Prostate gland (tissue), 2 donors: Measurements from ENCODE around the gene CHRND. TPM values are rescaled to one million over a fixed set of nuclear protein-coding genes. Genes with fewer than 3 reads are reported as not detected.
A peak's percentile ranks its signal among the peaks of the same experiment; 100 is the strongest.

Source experiments
- DNase-seq: peaks from one replicate; pipeline ENCODE4 v3.0.0-alpha.2; 2019; ENCODE audit warnings: low spot score
- H3K27ac ChIP-seq, 2 donors: fragments of 200-600 bp; sonication (generic); 2 replicates each; pipeline ENCODE4 v1.5.1; 2017 to 2019
- H3K27me3 ChIP-seq: fragments of 200-600 bp; sonication (generic); replicated peaks from 2 replicates; pipeline ENCODE4 v1.5.1; 2019; ENCODE audit not compliant: insufficient read depth
- H3K36me3 ChIP-seq, 2 donors: fragments of 200-600 bp; sonication (generic); 1 replicate in 1 of 2; 2 replicates in 1 of 2; pipeline versions ENCODE4 v1.5.1 to v1.8.1; 2017 to 2019
- H3K4me1 ChIP-seq: fragments of 200-600 bp; sonication (generic); replicated peaks from 2 replicates; pipeline ENCODE4 v1.5.1; 2019
- H3K4me3 ChIP-seq, 2 donors: fragments of 200-600 bp; sonication (generic); 2 replicates each; pipeline ENCODE4 v1.5.1; 2017 to 2019
- H3K9me3 ChIP-seq: fragments of 200-600 bp; sonication (generic); 2 replicates; pipeline ENCODE4 v1.5.1; 2017
- POLR2A ChIP-seq: fragments of 450-650 bp; IDR thresholded peaks from one replicate; pipeline ENCODE4 v1.6.1; 2016; ENCODE audit warnings: antibody characterized with exemption, mild to moderate bottlenecking
- POLR2AphosphoS5 ChIP-seq: sonication (generic); formaldehyde crosslinking; IDR thresholded peaks from one replicate; pipeline ENCODE4 v1.6.1; 2017; ENCODE audit warnings: antibody characterized with exemption
- WGBS: methylation state at CpG from one replicate; pipeline ENCODE4 v1.1.5; 2018; 5-methylcytosine and 5-hydroxymethylcytosine counted together
- intact Hi-C: fragments of 100-400 bp; cut with DNase I; formaldehyde crosslinking; loops from one replicate; pipeline ENCODE4 v1.14.2; 2022
- total RNA-seq, 2 donors: library from RNA; depleted of rRNA; stranded (reverse); fragments of >200 nt; gene quantifications; one replicate each; pipeline ENCODE4 v1.1.0, GENCODE V29; 2016
- TF ChIP-seq, protein P1 (sequence below), 4 experiments: fragments of 200-600 bp in 2 of 4; fragments of 450-650 bp in 2 of 4; sonication (generic) in 2 of 4; IDR thresholded peaks; 1 replicate in 3 of 4; 2 replicates in 1 of 4; pipeline ENCODE4 v1.5.1; 2016 to 2019; ENCODE audit warnings: antibody characterized with exemption in 4 of 4, mild to moderate bottlenecking in 2 of 4, moderate library complexity in 2 of 4

CHRND gene
- total RNA-seq, 2 donors from 2014 or later: 0.34 to 1.4 TPM

DNA sequence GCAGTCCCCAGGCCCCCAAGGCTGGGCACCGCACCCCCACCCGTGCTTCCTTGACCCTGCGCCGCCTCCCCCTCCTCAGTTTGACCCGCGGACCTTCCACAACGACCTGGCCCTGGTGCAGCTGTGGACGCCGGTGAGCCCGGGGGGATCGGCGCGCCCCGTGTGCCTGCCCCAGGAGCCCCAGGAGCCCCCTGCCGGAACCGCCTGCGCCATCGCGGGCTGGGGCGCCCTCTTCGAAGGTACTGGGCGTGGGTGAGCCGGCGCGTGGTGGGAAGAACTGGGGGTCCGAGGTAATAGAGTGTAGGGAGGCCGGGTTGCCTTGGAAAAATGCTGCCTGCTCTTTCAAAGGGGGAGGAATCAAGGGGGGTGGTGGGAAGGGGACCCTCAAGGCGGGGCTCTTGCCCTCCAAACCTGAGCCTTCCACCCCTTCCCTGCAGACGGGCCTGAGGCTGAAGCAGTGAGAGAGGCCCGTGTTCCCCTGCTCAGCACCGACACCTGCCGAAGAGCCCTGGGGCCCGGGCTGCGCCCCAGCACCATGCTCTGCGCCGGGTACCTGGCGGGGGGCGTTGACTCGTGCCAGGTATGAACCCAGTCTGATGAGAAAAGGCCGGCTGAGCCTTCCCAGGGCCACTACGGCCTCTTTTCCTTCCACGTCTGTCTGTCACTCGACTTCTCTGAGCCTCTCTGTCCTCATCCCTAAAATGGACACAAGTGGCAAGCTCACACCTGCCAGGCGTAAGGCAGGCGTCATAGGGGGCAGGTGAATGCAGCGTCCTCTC is 3.1 kb upstream of the CHRND start:
- Histone ChIP-seq H3K27me3 (peaks cover 23% of the 10 kb centered on the region), H3K27ac (no peak overlapping the region), H3K9me3 (no peaks in the 10 kb centered on the region), H3K4me3 (no peak overlapping the region), H3K36me3 (no peaks in the 10 kb centered on the region), H3K4me1 (peaks cover 9% of the 10 kb centered on the region)
- no peak for DNase-seq
- intact Hi-C loops: loop anchor here (5.0 kb wide), 1 partner anchor 601 kb away; no protein-coding TSS in a partner anchor
- WGBS: 22% methylated on average over 46 of the region's 46 CpGs
- TF ChIP-seq, protein P1, sequence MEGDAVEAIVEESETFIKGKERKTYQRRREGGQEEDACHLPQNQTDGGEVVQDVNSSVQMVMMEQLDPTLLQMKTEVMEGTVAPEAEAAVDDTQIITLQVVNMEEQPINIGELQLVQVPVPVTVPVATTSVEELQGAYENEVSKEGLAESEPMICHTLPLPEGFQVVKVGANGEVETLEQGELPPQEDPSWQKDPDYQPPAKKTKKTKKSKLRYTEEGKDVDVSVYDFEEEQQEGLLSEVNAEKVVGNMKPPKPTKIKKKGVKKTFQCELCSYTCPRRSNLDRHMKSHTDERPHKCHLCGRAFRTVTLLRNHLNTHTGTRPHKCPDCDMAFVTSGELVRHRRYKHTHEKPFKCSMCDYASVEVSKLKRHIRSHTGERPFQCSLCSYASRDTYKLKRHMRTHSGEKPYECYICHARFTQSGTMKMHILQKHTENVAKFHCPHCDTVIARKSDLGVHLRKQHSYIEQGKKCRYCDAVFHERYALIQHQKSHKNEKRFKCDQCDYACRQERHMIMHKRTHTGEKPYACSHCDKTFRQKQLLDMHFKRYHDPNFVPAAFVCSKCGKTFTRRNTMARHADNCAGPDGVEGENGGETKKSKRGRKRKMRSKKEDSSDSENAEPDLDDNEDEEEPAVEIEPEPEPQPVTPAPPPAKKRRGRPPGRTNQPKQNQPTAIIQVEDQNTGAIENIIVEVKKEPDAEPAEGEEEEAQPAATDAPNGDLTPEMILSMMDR (IDR thresholded peaks at IDR 0.05): no peak
- TF ChIP-seq POLR2A: no peak
- no peak for TF ChIP-seq POLR2AphosphoS5

DNA sequence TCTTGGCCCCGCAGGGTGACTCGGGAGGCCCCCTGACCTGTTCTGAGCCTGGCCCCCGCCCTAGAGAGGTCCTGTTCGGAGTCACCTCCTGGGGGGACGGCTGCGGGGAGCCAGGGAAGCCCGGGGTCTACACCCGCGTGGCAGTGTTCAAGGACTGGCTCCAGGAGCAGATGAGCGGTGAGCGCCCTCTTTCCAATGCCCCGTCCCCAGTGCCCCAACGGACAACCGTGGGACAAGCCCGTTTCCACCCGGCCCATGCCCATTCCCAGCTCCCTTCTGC is 2.6 kb upstream of the CHRND start:
- Histone ChIP-seq H3K4me1 (peaks cover 9% of the 10 kb centered on the region), H3K27ac (no peak overlapping the region), H3K9me3 (no peaks in the 10 kb centered on the region), H3K4me3 (no peak overlapping the region), H3K27me3 (peaks cover 23% of the 10 kb centered on the region), H3K36me3 (no peaks in the 10 kb centered on the region)
- 6% methylated on average over 4 of the region's 16 CpGs for WGBS
- TF ChIP-seq, protein P1 (IDR thresholded peaks at IDR 0.05): no peak
- no peak for TF ChIP-seq POLR2AphosphoS5
- no peak for TF ChIP-seq POLR2A
- no peak for DNase-seq
- intact Hi-C loops: loop anchor here (5.0 kb wide), 1 partner anchor 601 kb away; no protein-coding TSS in a partner anchor

DNA sequence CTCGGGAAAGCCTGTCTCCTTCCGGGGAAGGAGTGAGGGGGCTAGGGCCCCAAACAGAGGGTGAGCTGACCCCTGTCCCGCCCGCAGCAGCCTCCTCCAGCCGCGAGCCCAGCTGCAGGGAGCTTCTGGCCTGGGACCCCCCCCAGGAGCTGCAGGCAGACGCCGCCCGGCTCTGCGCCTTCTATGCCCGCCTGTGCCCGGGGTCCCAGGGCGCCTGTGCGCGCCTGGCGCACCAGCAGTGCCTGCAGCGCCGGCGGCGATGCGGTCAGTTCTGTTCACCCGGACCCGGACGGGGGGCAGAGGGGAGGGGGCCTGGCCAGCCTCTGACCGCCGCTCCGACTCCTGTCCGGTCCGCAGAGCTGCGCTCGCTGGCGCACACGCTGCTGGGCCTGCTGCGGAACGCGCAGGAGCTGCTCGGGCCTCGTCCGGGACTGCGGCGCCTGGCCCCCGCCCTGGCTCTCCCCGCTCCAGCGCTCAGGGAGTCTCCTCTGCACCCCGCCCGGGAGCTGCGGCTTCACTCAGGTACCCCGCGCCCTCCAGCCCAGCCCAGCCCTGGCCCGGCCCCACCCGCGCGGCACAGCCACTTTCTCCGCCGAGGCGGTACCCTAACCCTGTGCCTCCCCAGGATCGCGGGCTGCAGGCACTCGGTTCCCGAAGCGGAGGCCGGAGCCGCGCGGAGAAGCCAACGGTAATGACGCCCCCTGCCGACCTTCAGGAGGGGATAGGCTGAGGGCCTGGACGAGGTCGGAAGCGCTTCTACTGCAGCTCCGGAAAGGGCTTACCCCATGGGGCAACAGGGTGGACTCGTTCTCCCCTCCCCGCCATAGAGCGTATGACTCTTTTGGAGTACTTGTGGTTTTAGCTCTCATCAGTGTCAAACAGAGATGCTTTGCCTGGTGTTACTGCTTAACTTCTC is 2.0 kb upstream of the CHRND start:
- Histone ChIP-seq H3K36me3 (no peaks in the 10 kb centered on the region), H3K9me3 (no peaks in the 10 kb centered on the region), H3K27me3 (peaks cover 23% of the 10 kb centered on the region), H3K4me1 (peaks cover 9% of the 10 kb centered on the region), H3K4me3 (peak overlapping the region; percentile 5 to 7), H3K27ac (no peak overlapping the region)
- intact Hi-C loops: loop anchor here (5.0 kb wide), 1 partner anchor 602 kb away; no protein-coding TSS in a partner anchor
- DNase-seq: no peak
- WGBS: 4% methylated on average over 66 of the region's 75 CpGs
- TF ChIP-seq POLR2A (no peak), POLR2AphosphoS5 (no peak)
- TF ChIP-seq, protein P1 (IDR thresholded peaks at IDR 0.05): no peak

DNA sequence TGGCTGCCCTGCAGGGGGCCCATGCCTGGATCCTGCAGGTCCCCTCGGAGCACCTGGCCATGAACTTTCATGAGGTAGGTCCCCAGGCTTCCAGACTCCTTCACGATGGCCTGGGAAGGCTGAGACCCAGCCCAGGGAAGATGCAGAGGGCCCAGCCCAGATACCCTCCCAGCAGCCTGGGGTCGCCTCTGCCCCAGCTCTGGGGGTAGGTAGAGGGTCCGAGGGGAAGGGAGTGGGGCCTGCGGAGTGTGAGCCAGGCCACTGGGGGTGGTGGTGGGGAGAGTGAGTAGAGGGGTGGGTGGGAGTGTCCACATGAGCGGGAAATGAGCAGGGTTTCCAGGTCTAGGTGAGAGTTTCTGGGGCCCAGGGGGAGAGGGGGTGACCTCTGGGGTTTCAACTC is 1.2 kb upstream of the CHRND start:
- DNase-seq: no peak
- 77% methylated on average over 6 of the region's 6 CpGs for WGBS
- TF ChIP-seq, protein P1 (IDR thresholded peaks at IDR 0.05): no peak
- TF ChIP-seq POLR2AphosphoS5 (no peak), POLR2A (no peak)
- H3K9me3 ChIP-seq: no peaks in the 10 kb centered on the region
- intact Hi-C loops: loop anchor here (5.0 kb wide), 1 partner anchor 602 kb away; no protein-coding TSS in a partner anchor
- H3K4me3 ChIP-seq: no peak overlapping the region
- H3K36me3 ChIP-seq: no peaks in the 10 kb centered on the region
- no peak overlapping the region for H3K27ac ChIP-seq
- H3K27me3 ChIP-seq: peaks cover 23% of the 10 kb centered on the region
- peaks cover 9% of the 10 kb centered on the region for H3K4me1 ChIP-seq
